H1 (cell line): ENCODE data around the gene TMEM232. TPM values are rescaled to one million over a fixed set of nuclear protein-coding genes. Genes with fewer than 3 reads are reported as not detected.

Experiments
- CTCF ChIA-PET: fragments of 300-600 bp; sonication (Branson Sonifier 250); formaldehyde crosslinking; loops from one replicate; lab custom pipeline; 2021; ENCODE audit not compliant: partially characterized antibody; lab: Charles Lee
- POLR2A ChIA-PET: fragments of 300-600 bp; sonication (Branson Sonifier 250); formaldehyde crosslinking; loops from one replicate; lab custom pipeline; 2021; ENCODE audit warnings: inconsistent platforms; ENCODE audit not compliant: partially characterized antibody; lab: Charles Lee
- DNase-seq, 2 experiments: peaks; one replicate each; pipeline versions ENCODE4 v3.0.0 to v3.0.0-alpha.2; 2010 to 2022; ENCODE audit warnings: low spot score in 2 of 2, low read depth in 1 of 2, mixed read lengths in 1 of 2
- FAIRE-seq: peaks from 2 replicates; lab custom pipeline; 2011; peaks lifted over from hg19 to GRCh38; lab: Jason Lieb, UNC
- H2AFZ ChIP-seq: 2 replicates; pipeline ENCODE4 v1.8.1; 2012; ENCODE audit warnings: low read length, inconsistent platforms
- H2AK5ac ChIP-seq: 2 replicates; pipeline ENCODE4 v1.6.1; 2013; ENCODE audit warnings: low read depth, low read length
- H2BK120ac ChIP-seq: replicated peaks from 2 replicates; pipeline ENCODE3; 2013; ENCODE audit warnings: low read depth, low read length, inconsistent platforms
- H2BK12ac ChIP-seq: 2 replicates; pipeline ENCODE4 v1.6.1; 2013; ENCODE audit warnings: low read depth, low read length
- H2BK15ac ChIP-seq: 2 replicates; pipeline ENCODE4 v1.6.1; 2013; ENCODE audit warnings: low read length
- H2BK20ac ChIP-seq: 2 replicates; pipeline ENCODE4 v1.6.1; 2013; ENCODE audit warnings: low read length
- H2BK5ac ChIP-seq: 2 replicates; pipeline ENCODE4 v1.6.1; 2013; ENCODE audit warnings: low read depth, low read length
- H3K14ac ChIP-seq: 2 replicates; pipeline ENCODE4 v1.6.1; 2013; ENCODE audit warnings: inconsistent platforms; ENCODE audit not compliant: insufficient read length
- H3K18ac ChIP-seq: 2 replicates; pipeline ENCODE4 v1.6.1; 2013; ENCODE audit warnings: low read length; ENCODE audit errors: extremely low read depth
- H3K23ac ChIP-seq: 2 replicates; pipeline ENCODE4 v1.6.1; 2013; ENCODE audit warnings: inconsistent platforms; ENCODE audit not compliant: insufficient read length
- H3K23me2 ChIP-seq: 2 replicates; pipeline ENCODE4 v1.6.1; 2013; ENCODE audit warnings: low read depth, low read length
- H3K27ac ChIP-seq: 2 replicates; pipeline ENCODE4 v1.6.1; 2011; ENCODE audit warnings: low read depth, low read length, inconsistent platforms
- H3K27me3 ChIP-seq, 4 experiments: replicated peaks in 1 of 4; 1 replicate in 1 of 4; 2 replicates in 3 of 4; pipeline versions ENCODE4 v1.6.1 to v1.8.1; 2011 to 2013; ENCODE audit warnings: low read length in 3 of 4, mild to moderate bottlenecking in 3 of 4, inconsistent platforms in 2 of 4, mixed read lengths in 2 of 4, moderate library complexity in 1 of 4; ENCODE audit not compliant: control insufficient read depth in 3 of 4, insufficient read depth in 3 of 4; ENCODE audit errors: extremely low read depth in 1 of 4
- H3K36me3 ChIP-seq, 4 experiments: 2 replicates each; pipeline versions ENCODE4 v1.6.1 to v1.8.1; 2011 to 2013; ENCODE audit warnings: mild to moderate bottlenecking in 4 of 4, low read length in 3 of 4, moderate library complexity in 2 of 4, control low read depth in 1 of 4, inconsistent platforms in 1 of 4; ENCODE audit not compliant: insufficient read depth in 4 of 4, control insufficient read depth in 2 of 4
- H3K4ac ChIP-seq: replicated peaks from 2 replicates; pipeline ENCODE3; 2013; ENCODE audit warnings: low read length, low read depth, mixed read lengths, inconsistent platforms; ENCODE audit not compliant: insufficient read length
- H3K4me1 ChIP-seq, 4 experiments: replicated peaks in 1 of 4; 1 replicate in 1 of 4; 2 replicates in 3 of 4; pipeline versions ENCODE4 v1.6.1 to v1.8.1; 2011 to 2013; ENCODE audit warnings: low read length in 3 of 4, inconsistent platforms in 2 of 4, mixed read lengths in 1 of 4; ENCODE audit not compliant: insufficient read depth in 4 of 4, control insufficient read depth in 3 of 4
- H3K4me2 ChIP-seq, 2 experiments: 2 replicates each; pipeline versions ENCODE4 v1.6.1 to v1.8.1; 2011 to 2013; ENCODE audit warnings: low read depth in 2 of 2, low read length in 2 of 2, control low read depth in 1 of 2, inconsistent platforms in 1 of 2, mild to moderate bottlenecking in 1 of 2; ENCODE audit not compliant: insufficient read depth in 1 of 2
- H3K4me3 ChIP-seq, 4 experiments: fragments of 200-600, 300-600 bp in 1 of 4; sonication (generic), shearing (Covaris generic), sonication (Bioruptor Twin) in 1 of 4; 2 replicates each; pipeline versions ENCODE4 v1.5.1 to v1.8.1; 2011 to 2016; ENCODE audit warnings: low read length in 4 of 4, low read depth in 3 of 4, control low read depth in 2 of 4, inconsistent platforms in 2 of 4, mild to moderate bottlenecking in 2 of 4, mixed read lengths in 1 of 4, moderate library complexity in 1 of 4; ENCODE audit not compliant: insufficient read depth in 2 of 4; ENCODE audit errors: extremely low read depth in 1 of 4
- H3K56ac ChIP-seq: replicated peaks from 2 replicates; pipeline ENCODE3; 2013; ENCODE audit warnings: low read depth, mild to moderate bottlenecking, mixed read lengths, low read length, inconsistent platforms; ENCODE audit not compliant: insufficient read length
- H3K79me1 ChIP-seq: 2 replicates; pipeline ENCODE4 v1.6.1; 2013; ENCODE audit warnings: low read depth, low read length, control low read depth
- H3K79me2 ChIP-seq, 2 experiments: 2 replicates each; pipeline versions ENCODE4 v1.6.1 to v1.8.1; 2012 to 2013; ENCODE audit warnings: low read length in 2 of 2, mild to moderate bottlenecking in 2 of 2, inconsistent platforms in 1 of 2; ENCODE audit not compliant: insufficient read depth in 2 of 2, control insufficient read depth in 1 of 2
- H3K9ac ChIP-seq, 4 experiments: replicated peaks in 1 of 4; 1 replicate in 1 of 4; 2 replicates in 3 of 4; pipeline versions ENCODE4 v1.6.1 to v1.8.1; 2011 to 2013; ENCODE audit warnings: low read depth in 3 of 4, low read length in 3 of 4, control low read depth in 2 of 4, mild to moderate bottlenecking in 2 of 4, moderate library complexity in 2 of 4, inconsistent platforms in 1 of 4; ENCODE audit errors: extremely low read depth in 1 of 4
- H3K9me3 ChIP-seq, 2 experiments: 2 replicates each; pipeline versions ENCODE4 v1.6.1 to v1.8.1; 2012 to 2013; ENCODE audit warnings: mild to moderate bottlenecking in 2 of 2, moderate library complexity in 2 of 2, control low read depth in 1 of 2, inconsistent platforms in 1 of 2, low read depth in 1 of 2, low read length in 1 of 2, mixed read lengths in 1 of 2; ENCODE audit not compliant: insufficient read depth in 2 of 2
- H4K20me1 ChIP-seq, 2 experiments: replicated peaks in 1 of 2; 2 replicates each; pipeline versions ENCODE3 to v1.8.1; 2011 to 2013; ENCODE audit warnings: inconsistent platforms in 2 of 2, low read length in 2 of 2, mild to moderate bottlenecking in 1 of 2; ENCODE audit not compliant: insufficient read depth in 2 of 2, control insufficient read depth in 1 of 2
- H4K5ac ChIP-seq: 2 replicates; pipeline ENCODE4 v1.6.1; 2013; ENCODE audit warnings: low read length, low read depth, mixed read lengths, inconsistent platforms; ENCODE audit not compliant: insufficient read length
- H4K8ac ChIP-seq: 2 replicates; pipeline ENCODE4 v1.8.0; 2013; ENCODE audit warnings: mild to moderate bottlenecking, moderate library complexity, low read length, inconsistent platforms; ENCODE audit not compliant: insufficient read depth; ENCODE audit errors: extremely low read depth
- H4K91ac ChIP-seq: replicated peaks from 2 replicates; pipeline ENCODE3; 2013; ENCODE audit warnings: low read length, mixed read lengths, inconsistent platforms; ENCODE audit not compliant: insufficient read length
- CHD1 ChIP-seq: IDR thresholded peaks from 2 replicates; pipeline ENCODE4 v1.6.1; 2012; ENCODE audit warnings: low read depth, low read length, improper control_type of control experiment
- CHD2 ChIP-seq: IDR thresholded peaks from 2 replicates; pipeline ENCODE4 v1.6.1; 2012; ENCODE audit warnings: low read length, improper control_type of control experiment
- FOSL1 ChIP-seq: IDR thresholded peaks from 2 replicates; pipeline ENCODE4 v1.6.1; 2011; ENCODE audit warnings: mild to moderate bottlenecking, low read depth, low read length, moderate library complexity; ENCODE audit not compliant: insufficient read depth
- MAX ChIP-seq: IDR thresholded peaks from 2 replicates; pipeline ENCODE4 v1.6.1; 2012; ENCODE audit warnings: inconsistent platforms
- RFX5 ChIP-seq: IDR thresholded peaks from 2 replicates; pipeline ENCODE4 v1.6.1; 2011; ENCODE audit warnings: low read depth, low read length, improper control_type of control experiment, borderline replicate concordance
- SAP30 ChIP-seq: fragments of 300-600 bp; sonication (generic); IDR thresholded peaks from 2 replicates; pipeline ENCODE4 v1.7.1; 2012; ENCODE audit warnings: low read length, moderate library complexity, mild to moderate bottlenecking, inconsistent platforms; ENCODE audit not compliant: insufficient read depth, insufficient replicate concordance
- SRF ChIP-seq: IDR thresholded peaks from 2 replicates; pipeline ENCODE4 v1.6.1; 2011; ENCODE audit warnings: mild to moderate bottlenecking, low read depth, low read length, moderate library complexity
- SUZ12 ChIP-seq: fragments of 200-600 bp; sonication (generic); IDR thresholded peaks from 2 replicates; pipeline ENCODE4 v1.6.1; 2012; ENCODE audit warnings: mild to moderate bottlenecking, inconsistent platforms, low read length, moderate library complexity, mixed read lengths
- WGBS, 2 experiments: shearing (Covaris generic) in 1 of 2; methylation state at CpG; one replicate each; pipeline versions ENCODE4 v1.1.6 to v1.1.7; 2013 to 2015; ENCODE audit warnings: low lambda C conversion rate in 2 of 2, mixed read lengths in 2 of 2, inconsistent platforms in 1 of 2, low coverage in 1 of 2, missing lambda C conversion rate in 1 of 2; ENCODE audit not compliant: insufficient replicate concordance in 2 of 2, insufficient coverage in 1 of 2, insufficient read length in 1 of 2; ENCODE audit errors: extremely low coverage in 1 of 2, missing lambda C conversion rate in 1 of 2; 5-methylcytosine and 5-hydroxymethylcytosine counted together
- polyA plus RNA-seq, 7 experiments: library from polyadenylated mRNA; depleted of rRNA in 3 of 7; stranded (reverse) in 5 of 7; unstranded in 2 of 7; fragments of >200 nt in 5 of 7; fragments of 200-250 nt in 2 of 7; gene quantifications; 1 replicate in 5 of 7; 2 replicates in 1 of 7; 4 replicates in 1 of 7; pipeline versions ENCODE4 v1.2.1 to v1.2.3, GENCODE V29; 2011 to 2013; ENCODE audit warnings: missing spikeins in 2 of 7, mixed read lengths in 2 of 7
- total RNA-seq: library from RNA; stranded (reverse); fragmentation: NEBNext Ultra II Directional; extraction: Animal tissue kit (Norgen Biotek cat#: 25700); gene quantifications from 2 replicates; pipeline ENCODE4 v1.2.1, GENCODE V29; 2021
- TF ChIP-seq, protein P1 (sequence below), 3 experiments: IDR thresholded peaks; 1 replicate in 2 of 3; 2 replicates in 1 of 3; pipeline versions ENCODE4 v1.5.1 to v1.6.1; 2011; ENCODE audit warnings: low read length in 3 of 3, mild to moderate bottlenecking in 3 of 3, inconsistent platforms in 2 of 3, low read depth in 1 of 3, moderate library complexity in 1 of 3; ENCODE audit not compliant: insufficient read depth in 1 of 3; ENCODE audit errors: control extremely low read depth in 1 of 3

The TMEM232 gene
- total and polyA plus RNA-seq, 2 of the 8 experiments (the other 6 are each of a cell fraction or from before 2014, with no cell fraction given): 0.38 to 1.3 TPM

- Histone ChIP-seq H3K23ac (no peak overlapping the region), H2BK15ac (no peak overlapping the region), H3K4me3 (no peak overlapping the region), H3K79me2 (no peaks in the 10 kb centered on the region), H3K18ac (no peak overlapping the region), H2BK20ac (no peak overlapping the region), H3K56ac (no peak overlapping the region), H3K14ac (no peak overlapping the region), H4K91ac (no peak overlapping the region), H3K4me1 (no peaks in the 10 kb centered on the region), H3K27me3 (no peaks in the 10 kb centered on the region), H2AFZ (peak overlapping the region; percentile 42), H2BK12ac (no peak overlapping the region), H3K36me3 (no peaks in the 10 kb centered on the region), H2BK120ac (no peak overlapping the region), H3K4me2 (no peak overlapping the region), H3K9me3 (no peaks in the 10 kb centered on the region), H3K79me1 (no peaks in the 10 kb centered on the region), H3K4ac (no peak overlapping the region), H4K8ac (no peak overlapping the region), H3K23me2 (no peaks in the 10 kb centered on the region), H2AK5ac (no peak overlapping the region), H4K5ac (no peak overlapping the region), H3K9ac (no peak overlapping the region), H4K20me1 (no peaks in the 10 kb centered on the region), H2BK5ac (no peak overlapping the region), H3K27ac (no peak overlapping the region)
- 89% methylated on average over 3 of the region's 3 CpGs; no CpG with 5 or more reads in 1 of the 2 experiments for WGBS, 2 experiments
- POLR2A ChIA-PET: no interaction called here
- no peak for DNase-seq
- CTCF ChIA-PET: interaction anchor here (0.7 to 1.1 kb wide), 4 partner anchors 13 to 595 kb away, joined by 3 to 8 read pairs (median 4); no protein-coding TSS in a partner anchor
- no peak for FAIRE-seq
- TF ChIP-seq SRF (no peak), MAX (no peak), RFX5 (no peak), FOSL1 (no peak), SUZ12 (no peak), SAP30 (no peak), CHD2 (no peak), CHD1 (no peak)
- TF ChIP-seq, protein P1, sequence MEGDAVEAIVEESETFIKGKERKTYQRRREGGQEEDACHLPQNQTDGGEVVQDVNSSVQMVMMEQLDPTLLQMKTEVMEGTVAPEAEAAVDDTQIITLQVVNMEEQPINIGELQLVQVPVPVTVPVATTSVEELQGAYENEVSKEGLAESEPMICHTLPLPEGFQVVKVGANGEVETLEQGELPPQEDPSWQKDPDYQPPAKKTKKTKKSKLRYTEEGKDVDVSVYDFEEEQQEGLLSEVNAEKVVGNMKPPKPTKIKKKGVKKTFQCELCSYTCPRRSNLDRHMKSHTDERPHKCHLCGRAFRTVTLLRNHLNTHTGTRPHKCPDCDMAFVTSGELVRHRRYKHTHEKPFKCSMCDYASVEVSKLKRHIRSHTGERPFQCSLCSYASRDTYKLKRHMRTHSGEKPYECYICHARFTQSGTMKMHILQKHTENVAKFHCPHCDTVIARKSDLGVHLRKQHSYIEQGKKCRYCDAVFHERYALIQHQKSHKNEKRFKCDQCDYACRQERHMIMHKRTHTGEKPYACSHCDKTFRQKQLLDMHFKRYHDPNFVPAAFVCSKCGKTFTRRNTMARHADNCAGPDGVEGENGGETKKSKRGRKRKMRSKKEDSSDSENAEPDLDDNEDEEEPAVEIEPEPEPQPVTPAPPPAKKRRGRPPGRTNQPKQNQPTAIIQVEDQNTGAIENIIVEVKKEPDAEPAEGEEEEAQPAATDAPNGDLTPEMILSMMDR (IDR thresholded peaks at IDR 0.05; ENCODE audit: control extremely low read depth in 1 of 3, insufficient read depth in 1 of 3, low read depth in 1 of 3, low read length in 3 of 3): no peak
Measured at GRCh38 chr5:110638970-110639902, 87.2 kb downstream of the TMEM232 start.
